Activated gamma-delta T cell treated with Interleukin-2 at 50 U/mL for 16 hours (primary cell): ENCODE results near the gene TBX5.

Experiments
- DNase-seq: peaks from one replicate; pipeline ENCODE4 v3.0.0-alpha.2; 2020

Gene TBX5

DNA sequence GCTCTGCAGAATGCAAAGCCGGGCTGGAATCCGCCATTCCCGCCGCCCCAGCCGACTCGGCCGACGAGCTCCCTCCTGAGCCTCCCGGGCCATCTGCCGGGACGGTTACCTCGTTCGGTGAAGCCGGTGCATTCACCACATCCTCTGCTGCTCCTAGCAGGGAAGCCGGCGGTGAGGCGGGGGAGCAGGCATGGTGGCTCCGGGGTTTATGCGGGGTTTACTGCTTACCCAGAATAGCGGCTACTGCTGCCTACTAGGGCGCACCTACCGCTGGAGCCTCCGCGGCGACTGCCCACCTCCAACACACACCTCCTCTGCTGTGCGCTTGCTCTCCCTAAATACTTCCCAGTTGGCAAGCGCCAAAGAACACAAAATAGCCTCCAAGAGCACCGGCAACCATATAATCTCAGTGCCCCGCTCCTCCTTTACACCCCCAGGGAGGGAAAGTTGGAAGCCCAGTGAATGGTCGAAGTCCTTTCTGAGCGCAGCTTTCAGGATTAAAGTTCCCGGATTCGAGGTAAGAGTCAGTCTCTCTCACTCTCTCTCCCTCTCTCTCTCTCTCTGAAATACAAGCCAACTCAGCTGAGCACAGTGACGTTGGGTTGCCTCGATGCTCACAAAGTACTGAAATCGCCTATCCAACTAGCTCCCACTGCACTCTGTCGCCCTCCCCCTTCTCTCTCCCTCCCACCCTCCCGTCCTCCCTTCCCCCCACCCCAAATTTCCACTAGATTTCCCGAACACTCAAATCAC lies at the start of gene TBX5:
TBX5 (minus strand) TSS at position 626 of the 753 bp plus-strand sequence. CDS start 2,246 bp downstream, outside the sequence.
- no peak for DNase-seq

DNA sequence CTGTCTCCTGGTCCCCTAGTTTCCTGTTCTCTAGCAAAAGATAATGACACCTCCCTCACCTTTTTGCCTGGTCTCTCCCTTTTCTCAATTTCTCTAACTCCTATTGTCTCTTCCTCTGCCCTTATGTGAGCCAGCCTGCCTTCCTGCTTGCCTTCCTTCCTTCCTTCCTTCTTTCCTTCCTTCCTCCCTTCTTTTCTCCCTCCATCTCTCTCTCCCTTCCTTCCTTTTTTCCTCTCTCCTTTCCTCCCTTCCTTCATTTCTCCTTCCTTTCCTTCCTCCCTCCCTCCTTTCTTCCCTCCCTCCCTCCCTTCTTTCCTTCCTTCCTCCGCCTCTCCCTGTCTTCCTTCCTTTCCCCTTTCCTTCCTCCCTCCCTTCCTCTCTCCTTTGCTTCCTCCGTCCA lies 45.7 kb upstream of the TBX5 start:
- DNase-seq: no peak

DNA sequence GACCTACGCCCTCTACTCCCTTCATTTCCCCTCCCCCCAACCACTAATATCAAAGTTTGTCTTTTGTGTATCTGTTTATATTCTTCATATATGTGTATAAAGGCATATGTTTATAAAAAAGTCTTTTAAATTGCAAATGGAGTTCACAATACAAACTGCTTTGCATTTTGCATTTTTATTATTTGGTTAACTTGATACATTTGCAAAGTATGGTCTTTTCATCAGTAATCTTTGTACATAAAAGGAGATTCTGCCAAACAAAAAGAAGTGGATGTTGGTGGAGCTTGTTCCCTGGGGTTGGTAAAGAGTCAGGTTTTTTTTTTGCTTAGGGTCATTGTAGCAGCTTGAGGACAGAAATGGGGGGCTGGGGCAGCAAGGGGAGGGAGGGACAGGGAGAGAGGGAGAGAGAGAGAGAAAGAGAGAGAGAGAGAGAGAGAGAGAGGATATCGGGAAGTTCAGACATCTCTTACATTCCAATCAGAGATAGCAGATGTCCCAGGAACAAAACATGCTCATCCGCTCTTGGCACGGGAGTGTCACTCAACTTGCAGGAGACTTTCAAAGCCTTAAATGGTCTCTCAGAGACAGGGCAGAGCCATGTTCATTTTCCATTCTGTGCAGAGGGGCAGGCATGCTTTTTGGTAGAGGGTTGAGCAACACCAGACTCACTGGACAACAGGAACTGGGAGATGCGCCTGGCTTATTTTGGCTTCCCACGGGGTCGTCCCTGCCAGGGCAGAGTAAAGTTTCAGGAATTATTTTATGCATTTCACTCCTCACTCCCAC lies 44.8 kb upstream of the TBX5 start:
- DNase-seq: no peak

DNA sequence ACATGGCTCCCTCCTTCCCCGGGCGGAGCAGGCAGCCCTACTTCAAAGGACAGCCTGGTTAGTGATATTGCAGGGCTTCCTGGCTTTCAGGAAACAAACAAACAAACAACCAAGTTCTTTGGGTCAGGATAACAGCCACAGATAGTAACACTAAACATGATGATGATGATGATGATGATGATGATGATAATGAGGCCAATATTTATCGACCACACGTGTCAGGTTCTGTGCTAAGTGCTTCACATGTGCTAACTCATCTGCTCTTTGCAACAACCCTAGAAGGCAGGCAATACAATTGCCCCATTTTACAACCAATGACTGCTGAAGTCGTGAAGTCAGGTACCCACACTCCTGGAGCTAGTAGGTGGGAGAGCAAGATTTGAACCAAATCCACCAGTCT lies 44.1 kb upstream of the TBX5 start:
- DNase-seq: no peak

DNA sequence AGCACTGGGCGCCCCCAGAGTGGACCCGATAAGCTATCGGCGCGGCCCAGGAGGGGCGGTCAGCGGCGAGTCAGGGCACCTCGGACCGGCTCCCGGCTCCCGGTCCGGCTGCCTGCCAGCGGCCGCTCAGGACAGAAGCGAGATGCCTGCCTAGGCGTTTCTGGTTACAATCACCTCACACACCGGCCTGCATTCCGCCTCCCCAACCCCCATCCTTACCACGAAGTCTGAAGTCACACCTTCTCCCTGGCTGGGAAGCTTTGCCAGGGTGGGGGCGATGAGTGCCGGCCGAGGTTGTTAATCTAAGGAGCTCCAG lies 42.6 kb upstream of the TBX5 start:
- no peak for DNase-seq

DNA sequence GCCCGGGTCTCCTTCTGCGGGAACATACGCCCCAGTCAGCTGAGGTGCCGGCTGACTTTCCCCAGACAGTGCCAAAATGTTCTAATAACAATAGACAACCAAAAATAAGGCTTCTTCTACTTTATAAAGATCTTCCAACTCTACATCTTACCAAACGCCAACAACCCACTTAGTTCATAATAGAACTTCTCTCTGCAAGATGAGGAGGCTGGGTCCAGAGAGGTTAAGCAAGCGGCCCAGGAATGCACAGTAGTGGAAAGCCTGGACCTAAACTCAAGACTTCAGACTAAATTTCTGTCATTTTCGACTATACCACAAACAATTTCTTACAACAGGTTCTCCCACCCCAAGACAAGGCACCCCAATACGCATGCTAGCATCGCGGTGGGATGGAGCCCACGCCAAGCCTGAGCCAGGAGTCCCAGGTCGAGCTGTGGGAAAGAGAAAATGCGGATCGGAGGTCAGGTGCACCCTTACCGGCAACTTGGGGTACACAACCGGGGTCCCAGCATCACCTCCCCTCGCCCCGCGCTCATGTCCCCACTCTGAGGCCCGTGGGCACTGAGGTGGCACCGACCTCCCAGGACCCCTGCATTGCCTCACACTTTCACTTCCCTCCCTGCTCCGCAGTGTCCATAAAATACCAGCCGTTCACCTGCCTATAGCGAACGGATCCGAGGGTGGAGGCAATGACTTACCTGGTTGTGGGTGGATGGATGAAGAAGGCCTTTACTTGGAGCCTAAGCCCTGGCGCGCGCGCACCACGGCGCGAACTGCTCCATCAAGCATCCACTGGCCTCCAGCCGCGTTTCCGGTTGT lies 42.1 kb upstream of the TBX5 start:
- DNase-seq: no peak

DNA sequence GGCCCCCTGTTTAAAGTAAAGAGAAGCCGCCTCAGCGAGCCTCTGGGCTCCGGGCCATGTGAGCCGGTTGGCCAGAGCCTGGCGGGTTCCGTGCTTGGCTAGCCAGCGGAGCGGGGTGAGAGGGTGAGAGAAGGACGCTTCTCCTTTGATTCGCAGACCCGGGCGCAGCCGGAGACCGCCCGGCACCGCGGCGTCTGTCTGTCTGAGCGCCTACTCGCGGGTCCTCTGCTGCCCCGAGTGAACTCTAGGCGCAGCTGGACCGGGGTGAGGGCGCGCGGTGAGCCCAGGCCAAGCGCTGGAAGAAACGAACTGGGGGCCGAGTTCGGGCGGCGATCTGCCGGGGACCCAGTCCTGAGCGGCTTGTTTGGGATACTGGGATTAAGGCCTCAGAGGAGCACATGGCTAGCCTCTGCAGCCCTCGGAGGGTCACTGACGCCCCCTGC lies 41.4 kb upstream of the TBX5 start:
- no peak for DNase-seq

DNA sequence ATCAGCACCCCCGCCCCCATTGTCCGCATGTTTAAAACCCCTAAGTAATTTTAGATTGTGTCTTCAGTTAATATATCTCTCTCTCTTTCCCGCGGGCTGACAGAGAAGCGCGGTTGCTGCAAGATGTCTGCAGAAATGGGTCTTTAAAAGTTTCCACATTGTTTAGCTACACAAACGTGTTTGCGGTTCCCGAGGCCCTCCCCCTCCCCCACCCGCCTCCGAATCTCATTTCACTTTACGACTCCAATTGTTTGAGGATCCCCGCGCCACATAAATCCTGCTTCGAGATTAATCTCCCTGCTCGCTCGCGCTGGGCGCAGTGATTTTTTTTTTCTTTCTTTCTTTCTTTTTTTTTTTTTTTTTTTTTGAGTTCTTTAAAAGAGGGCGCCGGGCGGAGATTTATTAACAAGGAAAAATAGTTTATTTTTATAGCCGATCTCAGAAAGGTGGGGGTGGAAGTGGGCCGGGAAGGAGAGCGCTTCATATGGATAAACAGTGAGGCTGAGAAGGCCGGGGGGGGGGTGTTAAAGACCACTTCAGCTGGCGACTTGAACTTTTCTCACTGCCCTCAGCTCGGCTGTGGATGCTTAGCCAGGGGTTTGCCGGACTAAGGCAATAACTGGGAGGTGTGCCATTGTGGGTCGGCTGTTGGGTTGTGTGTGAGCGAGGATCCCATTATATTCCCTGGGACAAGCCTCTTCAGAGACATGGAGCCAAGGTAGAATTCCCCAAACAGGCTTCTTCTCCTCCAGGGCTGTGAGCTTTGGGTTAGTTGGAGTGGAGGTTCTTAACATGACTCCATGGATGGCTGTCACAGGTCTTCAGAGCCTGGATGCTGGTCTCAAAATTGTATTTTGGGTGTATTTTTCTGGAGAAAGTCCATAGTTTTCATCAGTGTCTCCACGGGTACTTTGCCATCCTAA lies 39.7 kb upstream of the TBX5 start:
- no peak for DNase-seq

DNA sequence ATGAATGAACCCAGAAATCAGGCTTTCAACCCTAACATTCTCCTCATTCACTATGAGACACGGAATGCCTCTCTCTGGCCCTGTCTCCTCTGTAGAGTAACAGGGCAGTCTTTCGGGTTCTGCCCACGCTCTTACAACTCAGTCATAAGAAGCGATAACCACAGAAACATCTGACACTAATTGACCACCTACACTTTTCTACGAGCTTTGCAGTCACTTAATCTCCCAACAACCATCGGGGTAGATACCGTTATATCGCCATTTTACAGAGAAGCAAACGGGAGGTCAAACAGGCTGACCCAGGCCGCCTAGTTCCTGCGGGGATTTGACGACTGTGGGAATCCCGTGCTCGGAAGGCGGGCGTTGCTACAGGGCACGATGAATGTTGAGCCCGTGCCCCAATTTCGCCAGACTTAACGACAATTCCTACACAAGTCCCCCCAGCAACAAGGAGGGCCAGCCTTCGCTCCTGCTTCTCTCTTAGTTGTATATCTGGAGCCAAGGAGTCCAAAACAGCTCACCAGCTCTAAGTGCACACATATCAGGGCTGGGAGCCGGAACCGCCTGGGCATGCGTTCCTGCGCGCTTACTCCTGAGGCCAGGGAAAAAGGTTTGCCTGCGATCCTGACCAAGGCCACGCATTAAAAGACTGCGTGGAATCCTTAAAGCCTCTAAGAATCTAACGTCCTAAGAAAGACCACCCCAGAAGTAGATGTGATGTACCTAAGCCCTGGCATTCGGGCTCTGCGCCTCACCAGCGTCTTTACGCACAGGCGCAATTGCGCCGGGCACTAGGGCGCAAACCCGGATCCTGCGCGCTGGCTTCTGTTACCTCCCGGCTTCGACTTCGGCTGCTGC lies 38.7 kb upstream of the TBX5 start:
- no peak for DNase-seq

DNA sequence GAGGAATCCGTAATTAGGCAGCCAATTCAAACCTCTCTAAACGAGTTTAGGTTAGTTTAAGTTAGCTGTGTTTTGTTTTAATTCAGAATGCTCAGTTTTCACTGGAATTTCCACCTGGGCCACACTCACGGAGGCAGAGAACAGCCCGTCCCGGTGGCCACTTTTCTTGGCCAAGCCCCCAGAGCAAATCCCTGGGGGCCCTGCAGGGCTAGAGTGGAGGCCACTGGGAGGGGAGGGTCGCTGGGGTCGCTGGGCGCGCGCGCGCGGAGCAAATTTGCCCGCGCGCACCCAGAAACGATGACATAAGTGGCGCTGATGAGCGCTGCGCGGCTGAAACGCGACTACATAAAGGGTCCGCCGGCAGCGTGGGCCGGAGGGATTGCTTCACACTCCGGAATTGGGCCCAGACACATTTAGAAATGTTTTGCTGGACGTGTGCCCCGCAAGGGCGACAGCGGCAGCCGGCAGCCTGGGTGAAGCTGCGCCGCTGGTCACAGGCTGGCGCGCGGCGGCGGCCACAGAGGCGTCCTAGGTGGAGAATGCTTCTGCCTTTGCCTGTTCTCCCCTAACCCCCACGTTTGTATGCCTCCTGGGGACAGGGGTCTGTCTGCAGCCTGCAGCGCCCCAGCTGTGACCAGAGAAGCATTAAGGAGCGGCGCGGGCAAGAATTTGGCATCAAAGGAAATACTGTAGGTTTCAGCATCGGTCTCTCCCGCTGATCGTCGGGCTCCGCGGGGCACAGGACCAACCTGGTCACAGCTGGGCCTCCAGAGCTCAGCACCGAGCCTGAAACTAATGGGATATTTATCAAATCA lies 37.9 kb upstream of the TBX5 start:
- no peak for DNase-seq

DNA sequence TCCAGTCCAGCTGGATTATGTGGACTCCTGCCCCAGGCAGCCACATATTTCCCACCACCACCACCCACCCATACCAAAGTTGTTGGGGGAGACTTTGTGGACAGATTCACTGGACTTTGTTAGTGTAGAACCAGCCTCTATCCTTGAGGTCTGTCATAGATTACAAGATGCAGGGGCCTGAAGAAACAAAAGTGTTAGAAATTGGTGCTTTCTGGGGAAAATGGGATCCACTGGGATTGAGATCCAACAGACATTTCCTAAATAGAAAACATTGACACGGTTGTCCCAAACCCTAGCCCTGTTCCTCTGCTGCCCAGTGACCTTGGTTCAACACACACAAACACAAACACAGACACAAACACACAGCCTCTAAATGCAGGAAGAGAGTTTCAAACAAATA lies 36.6 kb upstream of the TBX5 start:
- DNase-seq: no peak

DNA sequence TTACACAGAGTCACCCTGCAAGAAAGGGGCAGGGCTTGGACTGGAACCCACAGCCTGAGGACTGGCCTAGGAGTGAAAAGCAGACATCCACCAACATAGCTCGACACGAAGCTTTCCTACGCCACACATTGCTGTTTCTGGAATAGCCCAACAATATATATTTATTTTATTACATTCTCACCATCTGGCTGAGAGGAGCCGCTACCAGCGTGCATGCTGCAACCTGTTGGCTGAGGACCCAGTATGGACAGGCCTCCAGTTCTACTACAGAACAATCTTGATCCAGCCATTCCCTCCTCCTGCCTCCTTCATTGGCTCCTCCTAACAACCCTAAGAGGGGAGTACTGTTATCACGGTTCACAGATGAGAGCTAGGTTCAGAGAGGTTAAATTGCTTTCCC lies 35.6 kb upstream of the TBX5 start:
- DNase-seq: no peak

DNA sequence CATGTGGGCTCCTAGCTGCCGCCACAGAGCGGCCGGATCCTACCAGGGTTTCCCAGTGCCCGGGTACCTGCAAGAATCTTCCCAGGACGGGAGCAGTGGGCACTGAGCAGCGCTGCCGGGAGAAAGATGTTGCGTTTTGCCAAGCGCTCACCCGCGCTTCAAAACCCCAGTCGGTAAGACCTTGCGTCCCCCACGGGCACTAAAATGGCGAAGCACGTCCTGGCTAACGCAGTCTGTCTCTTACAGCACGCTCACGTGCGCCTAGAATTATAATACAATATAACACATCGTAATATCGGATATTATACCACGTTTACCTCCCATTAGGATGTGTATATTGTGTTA lies 35.1 kb upstream of the TBX5 start:
- no peak for DNase-seq

DNA sequence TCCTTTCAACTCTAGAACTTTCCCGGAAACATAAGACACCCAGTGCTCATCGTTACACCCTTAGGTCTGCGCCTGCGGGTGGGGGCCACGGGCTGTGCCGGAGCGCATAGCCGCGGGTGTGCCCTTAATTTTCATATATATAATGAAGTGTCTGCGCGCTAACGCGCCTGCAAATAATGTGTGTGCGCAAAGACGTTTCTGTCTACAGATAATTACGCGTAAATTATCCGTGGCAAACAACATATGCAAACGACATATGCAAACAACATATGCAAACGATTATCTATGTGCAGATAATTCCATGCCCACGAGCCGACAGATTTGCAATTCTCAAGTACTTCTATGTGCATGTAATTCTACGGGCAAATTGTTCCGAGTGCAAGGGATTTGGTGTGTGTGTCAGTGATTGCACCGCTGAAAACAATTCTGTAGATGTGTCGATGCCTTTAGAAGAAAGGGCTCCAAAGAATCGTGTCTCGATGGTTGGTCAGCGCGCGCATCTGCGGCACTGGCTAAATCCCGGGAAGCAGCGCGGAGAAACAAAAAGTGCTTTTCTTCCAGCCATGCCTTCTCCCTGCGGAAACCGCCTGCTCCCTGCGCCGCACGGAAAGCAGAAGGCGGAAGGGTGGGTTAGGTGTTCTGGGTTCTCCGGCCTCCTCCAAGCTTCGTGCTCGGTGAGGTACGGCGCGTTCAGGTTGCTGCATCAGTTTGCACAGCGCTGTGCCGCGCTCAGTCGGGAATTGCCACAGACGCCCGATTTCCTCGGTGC lies 34.5 kb upstream of the TBX5 start:
- no peak for DNase-seq

DNA sequence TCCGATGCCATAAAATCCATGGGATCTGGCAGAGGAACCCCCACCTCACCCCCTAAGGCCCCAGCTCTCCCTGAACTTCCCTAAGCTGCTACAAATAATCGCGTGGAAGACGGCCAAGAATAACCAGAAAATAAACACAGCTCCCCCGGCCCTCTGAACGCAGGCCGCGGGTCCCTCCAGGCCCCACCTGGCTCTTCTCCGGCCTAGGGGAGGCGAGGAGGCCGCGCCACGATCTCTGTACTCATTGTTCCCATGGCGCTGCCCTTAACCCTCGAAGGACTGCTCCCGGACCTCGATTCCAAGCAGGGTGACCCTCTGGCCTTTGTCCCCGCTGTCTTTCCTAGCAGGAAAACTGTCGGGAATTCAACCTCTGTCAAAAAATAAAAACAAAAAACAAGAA lies 33.9 kb upstream of the TBX5 start:
- no peak for DNase-seq

DNA sequence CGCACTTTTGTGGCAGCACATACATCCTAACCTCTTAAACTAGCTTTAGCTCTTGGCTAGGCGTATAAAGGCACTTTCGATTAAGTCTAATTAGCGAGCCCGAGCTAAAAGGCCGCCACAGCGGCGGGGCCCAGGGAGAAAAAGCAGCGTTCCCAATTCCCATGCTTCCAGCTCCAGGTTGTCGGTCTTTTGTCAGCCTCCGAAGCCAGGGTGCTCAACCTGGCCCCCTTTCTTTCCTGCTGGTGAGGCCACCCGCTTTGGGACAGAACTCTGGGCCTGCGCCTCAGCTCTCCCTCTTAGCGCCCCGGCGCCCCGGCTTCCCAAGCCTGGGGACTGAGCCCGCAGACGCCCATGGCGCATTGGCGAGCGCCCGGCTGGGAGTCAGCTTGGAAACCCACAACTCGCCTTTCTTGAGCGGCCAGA lies 33.3 kb upstream of the TBX5 start:
- DNase-seq: no peak

DNA sequence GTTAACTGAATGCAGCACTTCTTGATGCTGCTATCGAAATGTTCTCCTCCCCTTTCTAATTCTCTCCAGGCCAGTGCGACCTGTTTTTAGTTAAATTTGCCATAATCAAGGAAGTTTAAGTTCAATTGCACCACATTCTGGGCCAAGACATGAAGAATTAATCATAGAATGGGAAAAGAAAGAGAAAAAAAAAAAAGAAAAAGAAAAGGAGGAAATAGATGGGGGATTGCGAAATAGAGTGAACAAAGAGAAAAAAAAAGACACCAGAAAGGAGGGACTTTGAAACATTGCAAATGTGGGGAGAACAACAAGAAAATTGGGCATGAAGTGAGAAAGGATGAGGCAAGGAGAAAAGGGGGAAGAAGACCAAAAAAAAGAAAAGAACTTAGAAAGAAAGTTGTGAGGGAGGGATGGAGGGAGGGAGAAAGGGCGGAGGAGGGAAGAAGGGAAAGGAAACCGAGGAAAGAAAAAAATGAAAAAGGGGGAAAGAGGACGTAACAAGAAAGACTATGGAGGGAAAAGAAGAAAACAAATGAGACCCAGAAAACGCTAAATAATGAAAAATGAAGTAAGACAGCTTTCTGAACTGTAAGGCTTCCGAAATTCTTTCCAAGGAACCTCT lies 32.8 kb upstream of the TBX5 start:
- no peak for DNase-seq

DNA sequence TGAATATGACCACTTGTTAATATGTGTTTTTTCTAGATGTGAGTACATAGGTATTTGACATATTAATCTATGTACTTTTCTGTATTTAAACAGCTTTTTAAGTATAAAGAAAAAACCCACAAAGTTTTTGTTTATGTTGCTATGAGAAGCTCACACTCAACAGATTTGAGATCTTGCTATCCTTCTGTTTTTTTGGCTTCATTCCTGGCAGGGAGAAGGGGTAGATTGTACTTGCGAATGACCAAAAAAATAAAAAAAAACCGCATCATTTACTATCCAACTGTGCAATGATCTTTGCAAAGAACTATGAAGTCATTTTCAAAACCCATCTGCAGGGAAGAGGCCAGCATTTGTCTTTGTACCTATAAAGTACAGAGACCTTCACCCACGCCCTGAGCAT lies 28.4 kb upstream of the TBX5 start:
- DNase-seq: no peak

DNA sequence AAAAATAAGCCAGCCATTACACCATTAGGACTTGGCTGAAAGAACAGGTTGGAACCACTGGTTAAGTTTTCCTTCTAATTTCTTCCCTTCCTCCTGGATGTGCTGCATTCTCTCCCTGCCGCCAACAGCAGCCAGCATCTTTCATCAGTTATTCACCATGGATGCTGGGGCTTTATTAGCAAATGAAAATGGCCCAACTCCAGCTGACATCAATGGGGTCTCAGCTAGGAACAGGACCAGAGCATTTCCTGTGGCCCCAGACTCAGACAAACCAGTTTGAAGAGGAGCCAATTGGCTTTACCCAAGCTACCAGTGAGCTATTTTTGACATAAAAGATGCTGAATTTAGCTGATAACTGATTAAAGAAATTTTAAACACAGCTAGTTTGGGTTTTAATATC lies 26.0 kb upstream of the TBX5 start:
- no peak for DNase-seq

DNA sequence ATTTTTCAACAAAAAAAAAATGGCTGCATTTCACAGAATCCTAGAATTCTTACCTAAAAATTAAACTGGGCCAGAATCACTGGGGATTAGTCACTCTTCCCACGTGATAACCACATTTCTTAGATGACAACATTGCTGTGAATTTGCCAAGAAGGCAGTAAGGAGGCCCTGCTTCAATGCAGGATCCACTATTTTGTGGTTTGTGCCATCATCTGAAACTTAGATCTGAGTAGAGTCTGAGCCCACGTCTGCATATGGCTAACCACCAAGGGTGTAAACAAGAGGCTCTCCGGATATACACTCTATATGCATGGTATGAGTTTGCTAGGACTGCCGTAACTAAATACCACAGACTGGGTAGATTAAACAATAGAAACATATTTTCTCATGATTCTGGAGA lies 24.4 kb upstream of the TBX5 start:
- no peak for DNase-seq
